Keratinocyte (primary cell): ENCODE data around the gene DAB1. TPM values are rescaled to one million over a fixed set of nuclear protein-coding genes. Genes with fewer than 3 reads are reported as not detected.

Source experiments
- DNase-seq: peaks from one replicate; pipeline ENCODE4 v3.0.0-alpha.2; 2011; ENCODE audit warnings: low read depth, missing footprints, low spot score
- FAIRE-seq: peaks from 2 replicates; lab custom pipeline; 2011; peaks lifted over from hg19 to GRCh38; lab: Jason Lieb, UNC
- H2AFZ ChIP-seq: 2 replicates; pipeline ENCODE4 v1.6.0; 2012; ENCODE audit warnings: low read length, control low read depth, inconsistent platforms; ENCODE audit not compliant: control insufficient read depth
- H3K27ac ChIP-seq: 2 replicates; pipeline ENCODE4 v1.5.1; 2011; ENCODE audit warnings: low read length; ENCODE audit not compliant: control insufficient read depth, insufficient read depth
- H3K27me3 ChIP-seq: 3 replicates; pipeline ENCODE4 v1.6.0; 2011; ENCODE audit warnings: low read length; ENCODE audit not compliant: control insufficient read depth, insufficient read depth; ENCODE audit errors: extremely low read depth
- H3K36me3 ChIP-seq, 2 experiments: 2 replicates in 1 of 2; 3 replicates in 1 of 2; pipeline ENCODE4 v1.5.1; 2011; ENCODE audit warnings: low read length in 2 of 2, mild to moderate bottlenecking in 1 of 2; ENCODE audit not compliant: control insufficient read depth in 2 of 2, insufficient read depth in 2 of 2; ENCODE audit errors: extremely low read depth in 1 of 2
- H3K4me1 ChIP-seq: 3 replicates; pipeline ENCODE4 v1.5.1; 2011; ENCODE audit warnings: low read length; ENCODE audit not compliant: control insufficient read depth, insufficient read depth; ENCODE audit errors: extremely low read depth
- H3K4me2 ChIP-seq: 3 replicates; pipeline ENCODE4 v1.6.0; 2011; ENCODE audit warnings: low read depth, low read length; ENCODE audit not compliant: control insufficient read depth, insufficient read depth; ENCODE audit errors: extremely low read depth
- H3K4me3 ChIP-seq, 3 experiments: fragments of 200-600 bp in 1 of 3; sonication (generic) in 1 of 3; 2 replicates in 2 of 3; 3 replicates in 1 of 3; pipeline ENCODE4 v1.5.1; 2011 to 2016; ENCODE audit warnings: low read length in 3 of 3, mild to moderate bottlenecking in 3 of 3, control low read depth in 2 of 3, inconsistent platforms in 1 of 3, low read depth in 1 of 3, mixed read lengths in 1 of 3, mixed run types in 1 of 3, moderate library complexity in 1 of 3; ENCODE audit not compliant: control insufficient read depth in 2 of 3, insufficient read depth in 2 of 3; ENCODE audit errors: extremely low read depth in 1 of 3
- H3K79me2 ChIP-seq: 2 replicates; pipeline ENCODE4 v1.6.0; 2012; ENCODE audit warnings: low read length; ENCODE audit not compliant: control insufficient read depth, insufficient read depth
- H3K9ac ChIP-seq: 3 replicates; pipeline ENCODE4 v1.6.0; 2011; ENCODE audit warnings: low read length; ENCODE audit not compliant: control insufficient read depth, insufficient read depth; ENCODE audit errors: extremely low read depth
- H3K9me1 ChIP-seq: 3 replicates; pipeline ENCODE4 v1.6.0; 2011; ENCODE audit warnings: low read length; ENCODE audit not compliant: control insufficient read depth, insufficient read depth; ENCODE audit errors: extremely low read depth
- H3K9me3 ChIP-seq: 2 replicates; pipeline ENCODE4 v1.5.1; 2012; ENCODE audit warnings: low read depth, low read length; ENCODE audit not compliant: control insufficient read depth
- H4K20me1 ChIP-seq: 3 replicates; pipeline ENCODE4 v1.6.0; 2011; ENCODE audit warnings: low read length; ENCODE audit not compliant: control insufficient read depth, insufficient read depth; ENCODE audit errors: extremely low read depth
- CTCF ChIP-seq, 3 experiments: IDR thresholded peaks in 1 of 3; conservative IDR thresholded peaks in 1 of 3; optimal IDR thresholded peaks in 1 of 3; 2 replicates in 2 of 3; 3 replicates in 1 of 3; pipeline versions ENCODE3 to v1.5.1; 2011; ENCODE audit warnings: low read length in 3 of 3, mild to moderate bottlenecking in 3 of 3, moderate library complexity in 2 of 3, control low read depth in 1 of 3, inconsistent platforms in 1 of 3; ENCODE audit not compliant: insufficient read depth in 2 of 3; ENCODE audit errors: extremely low read depth in 1 of 3
- EZH2 ChIP-seq: IDR thresholded peaks from one replicate; pipeline ENCODE4 v1.6.1; 2012; ENCODE audit warnings: inconsistent platforms, mild to moderate bottlenecking, low read length, moderate library complexity
- dilution Hi-C: fragments of 300-500 bp; cut with MboI; formaldehyde crosslinking; loops from one replicate; pipeline ENCODE4 v1.7.0; 2020; ENCODE audit warnings: low sequenced_read_pairs; ENCODE audit not compliant: extremely low pct_ligation_motif_present
- polyA plus RNA-seq, 5 experiments: library from polyadenylated mRNA; depleted of rRNA in 3 of 5; stranded (reverse) in 3 of 5; stranded (forward) in 1 of 5; unstranded in 1 of 5; fragments of >200 nt; gene quantifications; 1 replicate in 1 of 5; 2 replicates in 3 of 5; 3 replicates in 1 of 5; pipeline versions ENCODE4 v1.2.1 to v1.2.3, GENCODE V29; 2011 to 2012; ENCODE audit warnings: missing spikeins in 2 of 5, low read depth in 1 of 5, low replicate concordance in 1 of 5

The DAB1 gene
- polyA plus RNA-seq, 1 donor (not counting 4 experiments of a cell fraction or from before 2014, with no cell fraction given) = 0.01 TPM

GRCh38 chr1:57034713-57035112 is 389.1 kb downstream of the DAB1 start:
- Histone ChIP-seq H3K4me2 (no peak overlapping the region), H3K36me3 (no peaks in the 10 kb centered on the region), H3K9me1 (no peaks in the 10 kb centered on the region), H3K9me3 (no peaks in the 10 kb centered on the region), H3K9ac (no peak overlapping the region), H3K79me2 (no peaks in the 10 kb centered on the region), H2AFZ (no peak overlapping the region), H3K27me3 (no peaks in the 10 kb centered on the region), H3K4me3 (no peak overlapping the region), H3K27ac (no peak overlapping the region), H4K20me1 (no peaks in the 10 kb centered on the region), H3K4me1 (no peaks in the 10 kb centered on the region)
- no peak for FAIRE-seq
- dilution Hi-C loops = no loop called here
- TF ChIP-seq CTCF (optimal IDR thresholded peaks at IDR 0.05 in 1 of 3, IDR thresholded peaks at IDR 0.05 in 1 of 3, conservative IDR thresholded peaks at IDR 0.05 in 1 of 3; ENCODE audit: extremely low read depth in 1 of 3, insufficient read depth in 2 of 3, low read length in 3 of 3) (no peak), EZH2 (no peak)
- no peak for DNase-seq

GRCh38 chr1:57033222-57034001 is 390.4 kb downstream of the DAB1 start:
- TF ChIP-seq EZH2 = no peak
- TF ChIP-seq CTCF (optimal IDR thresholded peaks at IDR 0.05 in 1 of 3, IDR thresholded peaks at IDR 0.05 in 1 of 3, conservative IDR thresholded peaks at IDR 0.05 in 1 of 3; ENCODE audit: extremely low read depth in 1 of 3, insufficient read depth in 2 of 3, low read length in 3 of 3) = no peak

More at GRCh38 chr1:57033222-57034001, 390.4 kb downstream of the DAB1 start:
- H3K36me3 ChIP-seq = no peaks in the 10 kb centered on the region
- no peaks in the 10 kb centered on the region for H3K4me1 ChIP-seq
- no peaks in the 10 kb centered on the region for H3K79me2 ChIP-seq
- no peak overlapping the region for H3K9ac ChIP-seq
- DNase-seq (no peak), FAIRE-seq (no peak)
- no peak overlapping the region for H3K4me2 ChIP-seq
- no peaks in the 10 kb centered on the region for H3K9me1 ChIP-seq
- H3K27me3 ChIP-seq = no peaks in the 10 kb centered on the region
- dilution Hi-C loops = no loop called here
- no peak overlapping the region for H3K4me3 ChIP-seq
- no peak overlapping the region for H3K27ac ChIP-seq
- H4K20me1 ChIP-seq = no peaks in the 10 kb centered on the region
- no peak overlapping the region for H2AFZ ChIP-seq
- H3K9me3 ChIP-seq = no peaks in the 10 kb centered on the region
